GM12864 (cell line): ENCODE data around the gene LRFN4.

ENCODE experiments used
- DNase-seq: peaks from one replicate; pipeline ENCODE4 v3.0.0-alpha.2; 2011; ENCODE audit warnings: low read depth
- H3K4me3 ChIP-seq: 2 replicates; pipeline ENCODE4 v1.5.1; 2011; ENCODE audit warnings: mild to moderate bottlenecking, low read depth, low read length, control low read depth
- TF ChIP-seq, protein P1 (sequence below): IDR thresholded peaks from 2 replicates; pipeline ENCODE4 v1.5.1; 2011; ENCODE audit warnings: low read depth, mild to moderate bottlenecking, moderate library complexity, low read length, control low read depth, inconsistent platforms; ENCODE audit errors: missing control alignments

Gene LRFN4

DNA sequence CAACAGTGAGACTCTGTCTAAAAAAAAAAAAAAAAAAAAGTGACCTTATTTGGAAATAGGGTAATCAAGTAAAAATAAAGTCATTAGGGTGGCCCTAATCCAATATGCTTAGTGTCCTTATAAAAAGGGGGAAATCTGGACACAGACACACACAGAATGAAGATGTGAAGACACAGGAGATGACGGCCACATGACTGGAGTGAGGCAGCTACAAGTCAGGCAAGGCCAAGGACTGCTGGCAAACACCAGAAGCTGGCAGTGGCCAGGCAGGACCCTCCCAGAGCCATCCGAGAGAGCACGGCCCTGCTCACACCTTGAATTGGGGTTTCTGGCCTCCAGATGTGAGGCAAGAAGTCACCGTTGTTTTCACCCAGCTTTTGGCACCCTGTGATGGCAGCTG is 28.6 kb downstream of the LRFN4 start:
- TF ChIP-seq, protein P1, sequence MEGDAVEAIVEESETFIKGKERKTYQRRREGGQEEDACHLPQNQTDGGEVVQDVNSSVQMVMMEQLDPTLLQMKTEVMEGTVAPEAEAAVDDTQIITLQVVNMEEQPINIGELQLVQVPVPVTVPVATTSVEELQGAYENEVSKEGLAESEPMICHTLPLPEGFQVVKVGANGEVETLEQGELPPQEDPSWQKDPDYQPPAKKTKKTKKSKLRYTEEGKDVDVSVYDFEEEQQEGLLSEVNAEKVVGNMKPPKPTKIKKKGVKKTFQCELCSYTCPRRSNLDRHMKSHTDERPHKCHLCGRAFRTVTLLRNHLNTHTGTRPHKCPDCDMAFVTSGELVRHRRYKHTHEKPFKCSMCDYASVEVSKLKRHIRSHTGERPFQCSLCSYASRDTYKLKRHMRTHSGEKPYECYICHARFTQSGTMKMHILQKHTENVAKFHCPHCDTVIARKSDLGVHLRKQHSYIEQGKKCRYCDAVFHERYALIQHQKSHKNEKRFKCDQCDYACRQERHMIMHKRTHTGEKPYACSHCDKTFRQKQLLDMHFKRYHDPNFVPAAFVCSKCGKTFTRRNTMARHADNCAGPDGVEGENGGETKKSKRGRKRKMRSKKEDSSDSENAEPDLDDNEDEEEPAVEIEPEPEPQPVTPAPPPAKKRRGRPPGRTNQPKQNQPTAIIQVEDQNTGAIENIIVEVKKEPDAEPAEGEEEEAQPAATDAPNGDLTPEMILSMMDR: no peak
- H3K4me3 ChIP-seq: no peak overlapping the region
- DNase-seq: no peak

GRCh38 chr11:66885950-66886440 is 29.1 kb downstream of the LRFN4 start:
- no peak for DNase-seq
- no peak overlapping the region for H3K4me3 ChIP-seq
- TF ChIP-seq, protein P1: no peak

DNA sequence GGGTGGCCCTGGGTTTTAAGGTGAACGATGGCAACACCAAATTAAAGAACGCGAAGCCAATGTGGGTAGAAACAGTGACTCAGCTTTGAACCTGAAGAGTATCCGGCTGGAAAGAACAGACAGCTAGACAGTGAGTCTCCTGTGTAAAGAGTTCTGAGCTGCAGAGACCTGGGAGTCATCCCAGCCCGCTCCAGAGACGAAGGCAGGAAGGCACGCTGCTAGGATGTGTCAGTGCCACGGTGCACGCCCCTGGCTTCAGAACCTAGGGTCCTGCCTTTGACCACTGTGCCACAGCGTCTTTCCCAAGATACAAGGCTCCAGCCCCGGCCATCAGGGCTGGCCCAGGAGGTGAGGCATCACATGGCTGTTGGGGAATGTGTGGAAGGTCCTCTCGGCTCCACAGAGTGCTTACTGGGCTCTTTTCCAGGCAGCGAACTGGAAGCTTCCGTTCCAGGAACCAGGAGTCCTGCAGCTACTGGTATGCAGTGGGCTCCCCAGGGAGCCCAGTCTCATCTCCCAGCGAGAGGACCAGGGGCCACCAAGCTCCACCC is 29.9 kb downstream of the LRFN4 start:
- TF ChIP-seq, protein P1: no peak
- no peak overlapping the region for H3K4me3 ChIP-seq
- no peak for DNase-seq

GRCh38 chr11:66887526-66887925 is 30.7 kb downstream of the LRFN4 start:
- no peak for DNase-seq
- TF ChIP-seq, protein P1: no peak
- H3K4me3 ChIP-seq: no peak overlapping the region

- no peak overlapping the region for H3K4me3 ChIP-seq
- DNase-seq: no peak
- TF ChIP-seq, protein P1: no peak
These were observed 31.4 kb downstream of the LRFN4 start for GRCh38 chr11:66888282-66888681.

DNA sequence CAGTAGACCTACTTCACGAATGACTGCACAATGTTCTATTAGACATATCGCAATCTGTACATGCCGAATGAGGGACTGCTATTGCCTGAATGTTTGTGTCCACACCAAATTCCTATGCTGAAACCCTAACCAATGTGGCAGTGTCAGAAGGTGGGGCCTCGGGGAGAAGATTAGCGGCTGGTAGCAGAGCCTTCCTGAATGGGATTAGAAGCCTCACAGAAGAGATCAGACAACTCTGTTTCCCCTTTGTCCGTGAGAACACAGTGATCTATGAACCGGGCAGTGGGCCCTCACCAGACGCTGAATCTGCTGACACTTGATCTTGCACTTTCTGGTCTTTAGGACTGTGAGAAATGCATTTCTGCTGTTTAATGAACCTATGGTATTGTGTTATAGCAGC is 33.1 kb downstream of the LRFN4 start:
- TF ChIP-seq, protein P1: no peak
- DNase-seq: no peak
- H3K4me3 ChIP-seq: no peak overlapping the region
